GM12891 (cell line): ENCODE data around the gene IFT22.

Experiments used
- POLR2A ChIP-seq: IDR thresholded peaks from 2 replicates; pipeline ENCODE4 v1.6.1; 2011; ENCODE audit warnings: low read depth, low read length, control low read depth
- POLR2AphosphoS5 ChIP-seq: IDR thresholded peaks from 2 replicates; pipeline ENCODE4 v1.6.1; 2011; ENCODE audit warnings: low read depth, low read length, control low read depth
- SPI1 ChIP-seq: IDR thresholded peaks from 2 replicates; pipeline ENCODE4 v1.6.1; 2011; ENCODE audit warnings: low read depth, low read length, control low read depth
- TAF1 ChIP-seq: IDR thresholded peaks from 2 replicates; pipeline ENCODE4 v1.6.1; 2011; ENCODE audit warnings: low read depth, low read length, control low read depth

DNA sequence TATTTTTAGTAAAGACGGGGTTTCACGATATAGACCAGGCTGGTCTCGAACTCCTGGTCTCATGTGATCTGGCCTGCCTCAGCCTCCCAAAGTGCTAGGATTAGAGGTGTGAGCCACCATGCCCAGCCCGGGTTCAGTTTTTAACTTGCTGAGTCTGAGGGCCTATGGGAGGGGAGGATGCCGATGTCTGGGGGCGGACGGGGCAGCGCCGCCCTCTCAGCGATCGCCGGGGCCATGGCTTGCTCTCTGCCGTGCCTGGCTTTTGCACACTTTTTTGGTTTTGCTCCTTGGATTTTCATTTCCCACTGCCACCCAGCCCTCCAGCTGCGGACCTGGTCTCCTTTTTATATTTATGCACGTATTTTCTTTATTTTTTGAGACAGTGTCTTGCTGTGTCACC lies 25.9 kb upstream of the IFT22 start:
- TF ChIP-seq POLR2AphosphoS5 (no peak), TAF1 (no peak), POLR2A (no peak), SPI1 (no peak)
